GM19240 (cell line): ENCODE data around the gene CEPT1.

Source experiments
- DNase-seq: peaks from one replicate; pipeline ENCODE4 v3.0.0; 2011; ENCODE audit warnings: low spot score; ENCODE audit not compliant: insufficient read length

CEPT1 gene

GRCh38 chr1:111145963-111146768 is 6.1 kb downstream of the CEPT1 start:
- no peak for DNase-seq

- no peak for DNase-seq
Measured at GRCh38 chr1:111147948-111148347, 7.9 kb downstream of the CEPT1 start.

GRCh38 chr1:111148376-111148881 is 8.4 kb downstream of the CEPT1 start:
- no peak for DNase-seq

- DNase-seq: no peak
Measured at GRCh38 chr1:111151838-111152237, 11.8 kb downstream of the CEPT1 start.

- no peak for DNase-seq
Measured at GRCh38 chr1:111154021-111154999, 14.3 kb downstream of the CEPT1 start.

- no peak for DNase-seq
Measured at GRCh38 chr1:111157431-111157830, 17.4 kb downstream of the CEPT1 start.

- DNase-seq: no peak
Measured at GRCh38 chr1:111161843-111162487, 21.9 kb downstream of the CEPT1 start.

- DNase-seq: no peak
Measured at GRCh38 chr1:111162488-111162880, 22.5 kb downstream of the CEPT1 start.

- DNase-seq: no peak
Measured at GRCh38 chr1:111163363-111163762, 23.3 kb downstream of the CEPT1 start.

GRCh38 chr1:111164151-111164550 is 24.1 kb downstream of the CEPT1 start:
- no peak for DNase-seq

GRCh38 chr1:111172463-111172862 is 32.4 kb downstream of the CEPT1 start:
- no peak for DNase-seq

GRCh38 chr1:111174070-111174469 is 34.0 kb downstream of the CEPT1 start:
- no peak for DNase-seq

GRCh38 chr1:111175349-111175748 is 35.3 kb downstream of the CEPT1 start:
- no peak for DNase-seq

GRCh38 chr1:111176678-111177077 is 36.7 kb downstream of the CEPT1 start:
- DNase-seq: no peak

GRCh38 chr1:111179968-111180533 is 40.0 kb downstream of the CEPT1 start:
- no peak for DNase-seq

- no peak for DNase-seq
Measured at GRCh38 chr1:111182052-111182451, 42.0 kb downstream of the CEPT1 start.

- no peak for DNase-seq
Measured at GRCh38 chr1:111183308-111184069, 43.5 kb downstream of the CEPT1 start.

GRCh38 chr1:111184663-111185062 is 44.6 kb downstream of the CEPT1 start:
- DNase-seq: no peak

- no peak for DNase-seq
Measured at GRCh38 chr1:111190931-111191451, 51.0 kb downstream of the CEPT1 start.

GRCh38 chr1:111191496-111191895 is 51.5 kb downstream of the CEPT1 start:
- DNase-seq: no peak
